Measurements from ENCODE around the gene MCRS1.
A peak's percentile ranks its signal among the peaks of the same experiment; 100 is the strongest.

Gene MCRS1

DNA sequence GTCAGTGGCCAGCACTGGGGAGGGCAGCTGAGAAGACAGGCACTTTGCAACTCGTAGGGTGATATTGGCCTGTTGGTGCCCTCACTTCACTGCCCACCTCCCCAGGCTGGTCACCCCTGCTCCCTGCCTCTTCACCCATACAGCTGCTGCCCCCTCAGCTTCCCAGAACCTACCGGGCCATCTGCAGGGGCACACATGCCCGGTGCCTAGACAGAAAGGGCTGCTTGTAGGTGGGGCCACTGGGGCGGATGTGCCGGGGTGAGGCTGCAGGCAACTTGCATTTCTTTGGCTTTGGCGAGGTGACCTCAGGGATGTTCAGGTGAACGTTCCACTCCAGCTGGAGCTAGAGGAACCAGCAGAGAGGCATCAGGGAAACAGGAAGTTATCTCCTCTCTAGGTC is 20.3 kb upstream of the MCRS1 start:
- Histone ChIP-seq H3K36me3 (ENCODE audit: insufficient read depth, low read length) (no peaks in the 10 kb centered on the region), H3K4me1 (ENCODE audit: insufficient read depth, low read length) (no peaks in the 10 kb centered on the region), H3K9ac (ENCODE audit: low read depth, low read length) (no peak overlapping the region), H3K9me3 (ENCODE audit: control insufficient read depth, insufficient read depth, low read length) (no peaks in the 10 kb centered on the region)

DNA sequence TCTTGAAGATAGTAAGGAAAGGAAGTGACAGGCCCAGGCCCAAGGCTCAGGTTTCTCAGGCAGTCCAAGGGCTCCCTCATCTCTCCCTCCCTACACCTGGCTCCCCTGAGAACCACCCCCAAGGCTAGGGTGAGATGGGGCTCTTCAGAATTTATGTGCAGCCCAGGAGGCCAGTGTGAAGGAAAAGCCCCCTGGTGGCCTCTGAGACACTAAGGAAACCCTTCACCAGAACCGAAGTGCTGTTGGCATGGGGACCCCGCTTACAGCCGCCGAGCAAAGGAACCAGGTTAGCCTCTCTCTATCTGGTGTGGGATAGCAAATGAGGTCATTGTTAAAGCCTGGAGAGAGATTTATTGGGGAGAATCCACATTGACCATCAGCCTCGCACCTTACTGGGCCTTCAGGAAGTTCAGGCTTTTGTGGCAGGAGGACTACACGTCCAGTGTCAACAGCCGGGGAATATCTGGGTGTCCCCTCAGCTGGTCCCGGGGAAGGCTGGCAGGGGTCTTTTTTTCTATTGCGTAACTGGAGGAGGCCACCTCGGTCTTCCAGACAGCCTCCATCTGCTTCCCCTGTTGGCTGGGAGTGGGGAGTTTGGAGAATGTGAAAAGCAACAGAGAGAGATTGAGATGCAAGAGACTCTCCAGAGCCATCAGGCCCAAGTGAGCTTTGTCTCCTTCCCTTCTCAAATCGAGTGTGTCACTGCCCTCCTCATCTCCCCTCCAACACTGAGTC is 19.4 kb upstream of the MCRS1 start:
- no peaks in the 10 kb centered on the region for H3K4me1 ChIP-seq (ENCODE audit: insufficient read depth, low read length)
- H3K9ac ChIP-seq (ENCODE audit: low read depth, low read length), result no peak overlapping the region
- no peaks in the 10 kb centered on the region for H3K36me3 ChIP-seq (ENCODE audit: insufficient read depth, low read length)
- H3K9me3 ChIP-seq (ENCODE audit: control insufficient read depth, insufficient read depth, low read length), result no peaks in the 10 kb centered on the region

DNA sequence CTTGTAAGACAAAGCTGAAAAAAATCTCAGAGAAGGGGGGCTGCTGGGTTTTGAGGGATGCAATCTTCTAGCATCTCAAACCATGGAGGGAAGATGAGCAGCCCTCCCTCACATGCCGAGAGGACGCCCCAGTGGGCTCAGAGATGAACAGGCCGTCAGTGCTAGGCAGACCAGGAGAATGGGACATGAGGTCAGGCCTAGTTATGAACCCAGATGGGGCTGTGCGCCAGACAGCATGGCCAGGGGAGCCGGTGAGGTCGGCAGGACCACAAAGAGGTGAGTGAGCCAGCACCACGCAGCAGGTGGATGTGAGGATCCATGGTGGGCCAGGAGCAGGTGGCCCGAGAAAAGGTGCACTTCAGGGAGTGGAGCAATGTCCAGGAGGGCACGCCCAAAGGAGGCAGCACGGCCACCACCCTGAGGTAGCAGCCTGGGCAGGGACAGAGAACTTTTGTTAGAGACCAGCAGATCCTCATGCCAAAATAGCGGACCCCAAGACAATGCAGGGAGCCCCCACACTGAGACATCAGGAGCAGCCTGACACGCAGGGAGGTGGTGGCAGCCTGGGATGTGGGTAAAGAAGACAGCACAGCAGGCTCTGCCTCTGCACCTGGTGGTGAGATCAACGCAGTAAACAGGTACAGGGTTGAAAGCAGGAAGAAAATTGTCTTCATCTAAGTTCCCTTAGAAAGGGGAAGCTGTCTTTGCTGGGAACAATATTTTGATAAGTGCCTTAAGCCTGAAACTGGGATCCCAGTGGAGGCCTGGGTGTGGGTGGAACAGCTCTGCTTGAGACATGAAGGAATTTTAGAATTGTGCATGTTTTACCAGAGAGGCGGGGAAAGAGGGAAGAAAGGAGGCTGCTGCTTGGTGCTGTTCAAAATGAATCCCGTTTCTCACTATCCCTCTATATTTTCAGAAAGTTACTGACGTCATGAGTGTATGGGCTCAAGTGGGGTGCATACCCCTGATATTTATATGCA is 17.8 kb upstream of the MCRS1 start:
- H3K4me1 ChIP-seq (ENCODE audit: insufficient read depth, low read length), result 0 out of 2 replicates have a peak, but pooled peaks cover 5% of the 10 kb centered on the region
- H3K9me3 ChIP-seq (ENCODE audit: control insufficient read depth, insufficient read depth, low read length), result no peaks in the 10 kb centered on the region
- no peaks in the 10 kb centered on the region for H3K36me3 ChIP-seq (ENCODE audit: insufficient read depth, low read length)
- H3K9ac ChIP-seq (ENCODE audit: low read depth, low read length), result no peak overlapping the region

DNA sequence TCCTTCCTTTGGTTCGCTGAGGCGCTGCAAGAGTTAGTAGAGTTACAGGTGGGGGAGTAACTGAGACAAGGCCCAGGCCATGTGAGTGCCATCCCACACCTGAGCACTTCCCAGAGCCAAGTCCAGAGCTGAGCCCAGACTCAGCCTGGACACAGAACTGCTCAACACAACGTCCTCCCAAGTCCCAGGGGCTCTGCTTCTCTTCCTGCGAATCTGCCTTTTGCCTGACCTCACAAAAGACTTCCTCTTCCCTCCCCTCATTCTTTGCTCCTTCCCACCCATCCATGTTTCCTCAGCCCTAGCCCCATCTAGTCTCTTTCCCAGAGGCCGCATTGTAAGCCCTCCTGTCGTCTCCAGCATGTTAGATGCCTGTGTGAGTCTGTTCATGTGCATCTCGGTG is 16.6 kb upstream of the MCRS1 start:
- Histone ChIP-seq H3K36me3 (ENCODE audit: insufficient read depth, low read length) (no peaks in the 10 kb centered on the region), H3K4me1 (ENCODE audit: insufficient read depth, low read length) (0 out of 2 replicates have a peak, but pooled peaks cover 6% of the 10 kb centered on the region), H3K9me3 (ENCODE audit: control insufficient read depth, insufficient read depth, low read length) (no peaks in the 10 kb centered on the region), H3K9ac (ENCODE audit: low read depth, low read length) (no peak overlapping the region)

DNA sequence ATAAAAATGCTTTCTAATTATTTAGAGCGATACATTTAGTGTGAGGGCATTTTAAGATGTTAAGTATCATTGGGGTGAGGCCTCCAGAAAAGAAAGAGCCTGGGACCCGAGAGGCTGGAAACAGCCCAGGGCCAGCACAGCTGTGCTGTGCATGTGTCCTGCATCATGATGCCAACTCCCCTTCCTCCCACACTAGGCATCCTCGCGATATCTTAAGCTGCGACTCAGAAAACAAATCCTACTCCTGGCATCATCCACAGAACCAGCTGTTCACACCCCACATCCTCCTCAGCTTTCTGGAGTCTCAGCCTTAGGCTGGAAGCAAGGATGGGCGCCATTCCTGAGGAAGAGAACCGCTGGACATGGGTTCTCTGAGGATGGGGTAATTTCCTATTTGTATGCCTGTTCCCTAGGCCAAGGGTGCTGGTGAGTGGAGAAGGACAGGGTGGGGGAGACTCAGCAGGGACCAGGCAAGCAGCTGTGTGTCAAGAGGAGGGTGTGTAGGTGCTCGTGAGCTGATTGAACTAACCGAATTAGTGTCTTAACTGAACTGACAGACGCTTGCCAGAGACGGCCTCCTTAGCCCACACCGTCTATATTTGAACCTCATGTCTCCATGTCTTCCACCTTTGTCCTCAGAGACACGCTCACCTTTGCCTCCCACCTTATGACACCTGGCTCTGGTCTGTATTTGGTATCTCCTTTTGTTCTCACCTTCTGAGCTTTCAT is 15.6 kb upstream of the MCRS1 start:
- Histone ChIP-seq H3K4me1 (ENCODE audit: insufficient read depth, low read length) (0 out of 2 replicates have a peak, but pooled peaks cover 6% of the 10 kb centered on the region), H3K36me3 (ENCODE audit: insufficient read depth, low read length) (no peaks in the 10 kb centered on the region), H3K9ac (ENCODE audit: low read depth, low read length) (no peak overlapping the region), H3K9me3 (ENCODE audit: control insufficient read depth, insufficient read depth, low read length) (no peaks in the 10 kb centered on the region)

DNA sequence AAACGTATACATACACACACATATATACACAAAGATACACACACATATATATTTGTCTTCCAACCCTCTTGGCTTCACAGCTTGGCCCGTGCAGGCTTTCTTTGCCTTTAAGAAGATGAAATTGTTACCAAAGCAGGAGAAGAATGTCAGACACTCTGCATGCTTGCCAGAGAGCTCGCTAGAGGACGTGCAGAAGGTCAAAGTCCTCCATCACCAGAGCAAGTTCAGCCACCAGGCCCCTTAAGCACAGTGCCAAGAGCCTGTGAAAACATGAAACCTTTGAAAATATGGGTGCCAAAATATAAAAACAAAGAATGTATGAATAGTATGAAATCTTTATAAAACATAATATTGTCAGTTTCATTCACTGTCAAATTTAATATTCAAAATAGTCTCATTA is 14.9 kb upstream of the MCRS1 start:
- no peaks in the 10 kb centered on the region for H3K9me3 ChIP-seq (ENCODE audit: control insufficient read depth, insufficient read depth, low read length)
- no peak overlapping the region for H3K9ac ChIP-seq (ENCODE audit: low read depth, low read length)
- no peaks in the 10 kb centered on the region for H3K36me3 ChIP-seq (ENCODE audit: insufficient read depth, low read length)
- H3K4me1 ChIP-seq (ENCODE audit: insufficient read depth, low read length), result 0 out of 2 replicates have a peak, but pooled peaks cover 6% of the 10 kb centered on the region

DNA sequence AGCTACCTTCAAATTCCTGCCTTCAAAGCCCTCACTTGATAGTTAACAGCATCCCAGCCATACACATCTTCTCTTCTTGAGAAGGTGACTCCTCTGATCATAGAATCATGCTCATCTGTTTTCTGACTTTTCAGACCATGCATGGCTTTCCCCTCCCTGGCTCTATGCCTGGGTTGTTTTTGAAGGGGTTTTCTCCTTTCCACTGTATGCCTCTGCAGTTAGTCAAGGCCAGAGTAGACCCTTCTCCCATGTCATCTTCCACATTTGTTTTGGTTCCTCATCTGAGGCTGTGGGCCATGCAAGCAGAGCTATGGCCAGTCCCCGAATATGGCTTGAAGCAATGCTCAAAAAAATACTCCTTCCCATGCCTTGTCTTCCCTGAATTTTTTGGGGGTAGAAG is 14.3 kb upstream of the MCRS1 start:
- Histone ChIP-seq H3K9ac (ENCODE audit: low read depth, low read length) (no peak overlapping the region), H3K9me3 (ENCODE audit: control insufficient read depth, insufficient read depth, low read length) (no peaks in the 10 kb centered on the region), H3K4me1 (ENCODE audit: insufficient read depth, low read length) (0 out of 2 replicates have a peak, but pooled peaks cover 6% of the 10 kb centered on the region), H3K36me3 (ENCODE audit: insufficient read depth, low read length) (no peaks in the 10 kb centered on the region)

DNA sequence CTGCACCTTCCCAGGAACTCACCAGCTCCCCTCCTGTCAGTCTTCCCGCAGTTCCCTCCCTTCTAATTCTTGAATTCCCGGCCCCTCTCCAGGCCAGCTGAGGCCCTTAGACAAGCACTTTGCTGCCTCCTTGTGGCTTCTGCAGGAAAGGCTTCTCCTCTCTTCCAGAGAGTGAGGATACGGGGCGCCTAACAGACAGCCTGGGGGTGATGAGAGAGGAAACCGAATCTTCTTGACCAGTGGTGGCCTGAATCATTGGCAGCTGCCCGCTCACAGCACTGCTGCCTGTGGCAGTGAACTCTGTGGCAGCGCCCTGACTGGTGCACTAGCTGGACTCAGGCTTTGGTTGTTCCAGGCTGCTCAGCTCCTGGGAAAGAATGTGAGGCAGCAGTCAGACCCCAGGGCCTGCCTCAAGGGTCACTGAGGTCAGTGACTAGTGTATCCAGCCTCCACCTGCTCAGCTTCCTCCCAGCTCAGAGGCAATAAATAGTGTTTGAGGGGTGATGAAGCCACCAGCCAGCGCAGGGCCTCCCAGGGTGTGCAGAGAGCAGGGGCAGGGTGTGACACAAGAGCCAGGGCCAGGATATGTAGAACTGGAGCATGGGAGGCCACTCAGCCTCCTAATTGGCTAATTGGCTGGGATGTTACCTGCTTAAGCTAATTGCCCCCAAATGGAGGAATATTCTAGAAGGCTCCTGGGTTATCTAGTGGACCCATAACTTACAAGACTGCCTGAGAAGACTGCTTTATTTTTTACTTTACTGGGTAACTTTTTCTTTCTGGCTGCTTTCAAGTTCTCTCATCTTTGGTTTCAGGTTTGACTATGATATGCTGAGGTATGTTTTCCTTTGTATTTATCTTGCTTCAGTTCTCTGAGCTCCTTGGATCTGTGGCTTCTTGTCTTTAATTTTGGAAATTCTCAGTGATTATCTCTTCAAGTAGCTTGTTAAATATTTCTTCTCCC is 12.9 kb upstream of the MCRS1 start:
- Histone ChIP-seq H3K9ac (ENCODE audit: low read depth, low read length) (no peak overlapping the region), H3K36me3 (ENCODE audit: insufficient read depth, low read length) (no peaks in the 10 kb centered on the region), H3K9me3 (ENCODE audit: control insufficient read depth, insufficient read depth, low read length) (no peaks in the 10 kb centered on the region), H3K4me1 (ENCODE audit: insufficient read depth, low read length) (0 out of 2 replicates have a peak, but pooled peaks cover 6% of the 10 kb centered on the region)

DNA sequence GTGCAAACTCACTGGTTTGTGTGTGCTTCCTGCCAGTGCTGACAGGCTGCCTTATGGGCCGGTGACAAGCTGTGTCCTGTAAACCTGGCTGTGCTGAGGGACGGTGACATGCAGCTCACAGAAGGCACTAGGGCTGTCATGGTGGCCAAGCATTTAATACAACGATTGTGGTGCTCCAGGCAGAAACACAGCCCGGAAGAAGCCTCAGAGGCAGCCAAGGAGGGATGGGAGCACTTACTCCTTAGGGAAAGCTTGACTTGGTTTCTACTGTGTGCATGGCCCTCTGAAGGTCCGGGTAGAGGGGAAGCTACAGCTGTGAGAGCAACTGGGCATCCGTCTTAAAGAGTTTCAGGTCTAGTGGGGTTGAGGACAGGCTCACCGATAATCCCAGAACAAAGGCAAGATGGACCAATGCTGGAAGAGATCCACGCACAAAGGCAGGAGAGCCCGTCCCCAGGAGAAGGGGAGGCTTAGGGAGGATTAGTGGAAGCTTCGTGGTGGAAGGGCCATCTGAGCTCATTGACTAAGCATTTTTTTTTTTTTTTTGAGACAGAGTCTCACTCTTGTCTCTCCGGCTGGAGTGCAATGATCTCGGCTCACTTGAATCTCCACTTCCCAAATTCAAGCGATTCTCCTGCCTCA is 10.7 kb upstream of the MCRS1 start:
- H3K9ac ChIP-seq (ENCODE audit: low read depth, low read length), result no peak overlapping the region
- H3K36me3 ChIP-seq (ENCODE audit: insufficient read depth, low read length), result no peaks in the 10 kb centered on the region
- H3K4me1 ChIP-seq (ENCODE audit: insufficient read depth, low read length), result 0 out of 2 replicates have a peak, but pooled peaks cover 6% of the 10 kb centered on the region
- no peaks in the 10 kb centered on the region for H3K9me3 ChIP-seq (ENCODE audit: control insufficient read depth, insufficient read depth, low read length)

DNA sequence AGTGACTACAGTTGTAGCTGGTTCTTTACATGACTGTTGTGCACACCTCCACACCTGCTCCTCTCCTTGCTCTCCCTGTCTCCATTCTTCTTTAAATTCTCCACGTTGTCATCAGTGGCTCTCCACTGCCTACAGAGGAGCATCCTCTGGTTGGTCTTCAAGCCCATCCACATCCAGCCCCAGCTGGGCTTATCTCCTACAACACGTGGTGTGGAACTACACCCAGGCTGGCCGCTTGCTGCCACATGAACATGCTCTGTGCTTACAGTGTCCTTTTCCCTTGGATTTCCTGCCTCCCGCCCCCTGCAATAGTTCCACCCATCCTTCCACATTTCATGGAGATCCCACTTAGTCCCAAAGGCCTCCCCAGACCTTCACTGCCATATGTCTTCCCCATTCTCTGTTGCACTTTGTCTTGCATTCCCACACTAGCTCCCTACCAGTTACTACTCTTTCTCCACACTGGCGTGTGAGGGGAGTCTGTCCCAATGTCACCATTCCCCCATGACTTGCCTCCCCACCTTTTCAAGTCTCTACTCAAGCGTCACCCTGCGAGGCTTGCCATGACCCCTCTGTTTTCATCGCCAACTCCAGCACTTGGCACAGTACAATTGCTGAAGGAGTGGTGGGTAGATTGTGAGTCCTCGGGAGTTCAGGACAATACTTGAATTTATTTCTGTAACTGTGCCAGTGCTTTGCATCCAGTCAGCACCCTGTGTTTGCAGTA is 9.8 kb upstream of the MCRS1 start:
- Histone ChIP-seq H3K4me1 (ENCODE audit: insufficient read depth, low read length) (0 out of 2 replicates have a peak, but pooled peaks cover 6% of the 10 kb centered on the region), H3K9ac (ENCODE audit: low read depth, low read length) (no peak overlapping the region)

DNA sequence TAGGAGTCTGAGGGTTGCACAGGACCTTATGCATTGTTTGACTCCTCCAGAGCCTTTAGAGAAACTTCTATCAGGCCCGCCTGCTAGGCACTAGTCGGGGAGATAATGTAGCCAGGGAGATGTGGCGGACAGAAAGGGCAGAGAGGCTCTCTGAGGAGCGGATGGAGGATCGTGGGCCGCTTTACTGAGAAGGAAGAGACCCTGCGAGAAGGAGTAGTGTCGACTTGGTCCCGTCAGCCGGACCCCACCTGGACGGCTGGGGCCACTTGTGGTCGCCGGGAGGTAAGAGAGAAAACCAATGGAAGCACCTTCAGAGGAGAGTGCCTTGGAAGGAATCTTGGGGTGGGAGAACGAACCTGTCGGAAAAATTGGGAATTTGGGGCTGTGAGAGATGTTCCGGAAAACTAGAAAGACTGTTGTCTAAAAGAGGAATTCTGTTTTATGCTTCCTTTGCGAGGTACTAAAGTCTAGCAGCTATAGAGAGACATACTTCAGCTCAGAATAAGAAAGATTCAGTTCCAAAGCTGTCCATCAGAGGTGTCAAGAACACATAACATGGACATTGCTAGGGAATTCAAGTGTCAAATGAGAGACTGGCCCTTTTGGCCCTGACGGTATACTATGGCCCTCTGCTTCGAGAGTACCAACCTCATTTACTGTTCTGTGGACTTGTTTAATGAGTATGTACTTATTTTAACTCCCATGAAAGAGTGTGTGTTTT is 660 bp upstream of the MCRS1 start:
- H3K9ac ChIP-seq (ENCODE audit: low read depth, low read length), result peak overlapping the region; percentile 96
- H3K9me3 ChIP-seq (ENCODE audit: control insufficient read depth, insufficient read depth, low read length), result no peaks in the 10 kb centered on the region
- H3K4me1 ChIP-seq (ENCODE audit: insufficient read depth, low read length), result no peaks in the 10 kb centered on the region; the same call in 1 of the 2 replicates
- peaks cover 9% of the 10 kb centered on the region; the same call in 1 of the 2 replicates for H3K36me3 ChIP-seq (ENCODE audit: insufficient read depth, low read length)

More for the DNA sequence above, 9.8 kb upstream of the MCRS1 start:
- H3K36me3 ChIP-seq (ENCODE audit: insufficient read depth, low read length), result no peaks in the 10 kb centered on the region
- H3K9me3 ChIP-seq (ENCODE audit: control insufficient read depth, insufficient read depth, low read length), result no peaks in the 10 kb centered on the region

DNA sequence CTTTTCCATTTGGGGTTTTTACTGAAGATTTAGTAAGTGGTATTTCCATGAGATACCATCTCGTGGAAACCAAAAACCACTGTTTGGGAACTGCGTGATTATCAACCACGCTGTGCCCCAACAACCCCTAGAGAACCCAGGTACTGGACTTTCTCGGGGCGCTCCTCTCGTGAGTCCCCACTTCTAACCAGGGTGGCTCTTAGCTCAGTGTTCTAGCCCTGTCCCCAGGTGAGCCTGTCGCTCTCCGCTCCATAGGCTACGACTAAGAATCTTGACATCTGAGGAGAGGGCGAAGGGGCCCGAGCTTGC is 686 bp downstream of the MCRS1 start:
- peak overlapping the region; percentile 96 for H3K9ac ChIP-seq (ENCODE audit: low read depth, low read length)
- no peaks in the 10 kb centered on the region for H3K9me3 ChIP-seq (ENCODE audit: control insufficient read depth, insufficient read depth, low read length)
- H3K4me1 ChIP-seq (ENCODE audit: insufficient read depth, low read length), result no peaks in the 10 kb centered on the region; the same call in 1 of the 2 replicates
- peaks cover 16% of the 10 kb centered on the region for H3K36me3 ChIP-seq (ENCODE audit: insufficient read depth, low read length)

All from ES-I3 (cell line).